K562 (cell line): ENCODE measurements around the gene CNNM3. TPM values are rescaled to one million over a fixed set of nuclear protein-coding genes. Genes with fewer than 3 reads are reported as not detected.

Experiments used
- ATAC-seq: fragments of 200-7000 bp; cut with Tn5 transposase; 3 replicates; pipeline ENCODE4 v1.9.1; 2020; ENCODE audit warnings: moderate library complexity
- BruUV-seq: library from RNA; stranded (reverse); fragments of 400-500 nt; replicated peaks from 2 replicates; lab custom pipeline; 2021; lab: Mats Ljungman, UMichigan
- CTCF ChIA-PET: fragments of 300-600 bp; formaldehyde crosslinking; extraction: SDS; loops from one replicate; lab custom pipeline; 2021; ENCODE audit warnings: low intra/inter-chr PET ratio; lab: Yijun Ruan, JAX
- POLR2A ChIA-PET: fragments of 300-600, 350-650 bp; sonication (Branson Sonifier 250); formaldehyde crosslinking; extraction: SDS; loops from one replicate; lab custom pipeline; 2021; ENCODE audit warnings: antibody characterized with exemption, inconsistent platforms; lab: Yijun Ruan, JAX
- DNase-seq, 4 experiments: peaks; one replicate each; pipeline versions ENCODE4 v3.0.0 to v3.0.0-alpha.2; 2011 to 2018; ENCODE audit warnings: low spot score in 3 of 4, mixed read lengths in 3 of 4; ENCODE audit errors: extremely low read depth in 1 of 4
- FAIRE-seq: peaks from 2 replicates; lab custom pipeline; 2011; peaks lifted over from hg19 to GRCh38; lab: Jason Lieb, UNC
- H2AFZ ChIP-seq: 2 replicates; pipeline ENCODE4 v1.6.0; 2011; ENCODE audit warnings: low read depth, low read length, control low read depth, inconsistent platforms
- H3K27ac ChIP-seq: fragments of 200-600 bp; 3 replicates; pipeline ENCODE4 v1.8.0; 2011; ENCODE audit warnings: low read depth, mild to moderate bottlenecking, control low read depth, inconsistent platforms, low read length, moderate library complexity, mixed read lengths; ENCODE audit errors: extremely low read depth
- H3K27me3 ChIP-seq, 2 experiments: fragments of 300-600 bp in 1 of 2; 2 replicates in 1 of 2; 3 replicates in 1 of 2; pipeline versions ENCODE4 v1.6.0 to v1.8.0; 2011; ENCODE audit warnings: inconsistent platforms in 2 of 2, low read length in 2 of 2, mild to moderate bottlenecking in 1 of 2, mixed read lengths in 1 of 2, moderate library complexity in 1 of 2; ENCODE audit not compliant: control insufficient read depth in 2 of 2, insufficient read depth in 2 of 2
- H3K36me3 ChIP-seq: fragments of 300-600 bp; 3 replicates; pipeline ENCODE4 v1.8.0; 2011; ENCODE audit warnings: mild to moderate bottlenecking, low read length, inconsistent platforms; ENCODE audit not compliant: control insufficient read depth, insufficient read depth
- H3K4me1 ChIP-seq, 2 experiments: fragments of 200-600 bp in 1 of 2; replicated peaks in 1 of 2; 2 replicates in 1 of 2; 3 replicates in 1 of 2; pipeline versions ENCODE4 v1.5.1 to v1.8.0; 2011; ENCODE audit warnings: inconsistent platforms in 2 of 2, low read length in 2 of 2, mild to moderate bottlenecking in 1 of 2, mixed read lengths in 1 of 2, moderate library complexity in 1 of 2; ENCODE audit not compliant: control insufficient read depth in 2 of 2, insufficient read depth in 2 of 2
- H3K4me2 ChIP-seq: 2 replicates; pipeline ENCODE4 v1.6.1; 2011; ENCODE audit warnings: low read length, control low read depth, inconsistent platforms, mixed read lengths; ENCODE audit not compliant: insufficient read depth
- H3K4me3 ChIP-seq: fragments of 200-600 bp; sonication (generic), shearing (Covaris generic); 2 replicates; pipeline ENCODE4 v1.5.1; 2016; ENCODE audit warnings: control low read depth, inconsistent platforms
- H3K79me2 ChIP-seq: fragments of 200-600 bp; 3 replicates; pipeline ENCODE4 v1.8.0; 2011; ENCODE audit warnings: low read length, inconsistent platforms; ENCODE audit not compliant: control insufficient read depth, insufficient read depth
- H3K9ac ChIP-seq, 2 experiments: 2 replicates each; pipeline versions ENCODE4 v1.6.0 to v1.6.1; 2011; ENCODE audit warnings: low read depth in 2 of 2, low read length in 2 of 2, control low read depth in 1 of 2, inconsistent platforms in 1 of 2, mild to moderate bottlenecking in 1 of 2, mixed read lengths in 1 of 2; ENCODE audit not compliant: insufficient read depth in 1 of 2
- H3K9me1 ChIP-seq: one replicate; pipeline ENCODE4 v1.6.0; 2011; ENCODE audit warnings: inconsistent platforms, mild to moderate bottlenecking, low read length, moderate library complexity; ENCODE audit not compliant: control insufficient read depth, insufficient read depth
- H3K9me3 ChIP-seq: replicated peaks from 2 replicates; pipeline ENCODE4 v1.5.1; 2011; ENCODE audit warnings: low read depth, low read length, inconsistent platforms; ENCODE audit not compliant: control insufficient read depth, insufficient read depth
- H4K20me1 ChIP-seq: replicated peaks from 2 replicates; pipeline ENCODE4 v1.6.1; 2011; ENCODE audit warnings: low read length, inconsistent platforms, mixed read lengths; ENCODE audit not compliant: control insufficient read depth, insufficient read depth
- ASH1L ChIP-seq: fragments of 450-650 bp; IDR thresholded peaks from 2 replicates; pipeline ENCODE4 v1.6.1; 2018; ENCODE audit warnings: borderline replicate concordance, mild to moderate bottlenecking, low read depth; ENCODE audit not compliant: partially characterized antibody
- CCNT2 ChIP-seq: IDR thresholded peaks from 2 replicates; pipeline ENCODE4 v1.6.1; 2011; ENCODE audit warnings: borderline replicate concordance, low read depth, mild to moderate bottlenecking, moderate library complexity, mixed read lengths, low read length; ENCODE audit not compliant: insufficient read length; ENCODE audit errors: extremely low read depth
- ESRRA ChIP-seq: fragments of 450-650 bp; IDR thresholded peaks from 2 replicates; pipeline ENCODE4 v1.6.1; 2014; ENCODE audit warnings: low read depth, mild to moderate bottlenecking, moderate library complexity, borderline replicate concordance
- FOXJ3 ChIP-seq: sonication (generic); formaldehyde crosslinking; IDR thresholded peaks from 2 replicates; pipeline ENCODE4 v1.4.0; 2020; ENCODE audit warnings: mild to moderate bottlenecking, missing genetic modification reagents
- GTF2A2 ChIP-seq: IDR thresholded peaks from 2 replicates; pipeline ENCODE4 v1.6.1; 2016; ENCODE audit warnings: mild to moderate bottlenecking, missing genetic modification characterization, missing compliant biosample characterization
- HES1 ChIP-seq: fragments of 450-650 bp; IDR thresholded peaks from 2 replicates; pipeline ENCODE4 v1.6.1; 2016; ENCODE audit warnings: low read depth, mild to moderate bottlenecking, moderate library complexity
- MTF1 ChIP-seq: fragments of 250-450 bp; sonication (Bioruptor Pico); IDR thresholded peaks from 2 replicates; pipeline ENCODE4 v1.9.0; 2021; ENCODE audit warnings: moderate library complexity, mild to moderate bottlenecking, inconsistent platforms, borderline replicate concordance
- POLR2AphosphoS2 ChIP-seq: IDR thresholded peaks from 2 replicates; pipeline ENCODE4 v1.6.1; 2012; ENCODE audit warnings: low read length, improper control_type of control experiment
- PREB ChIP-seq: sonication (generic); formaldehyde crosslinking; IDR thresholded peaks from 2 replicates; pipeline ENCODE4 v1.8.1; 2023; ENCODE audit warnings: mild to moderate bottlenecking, missing genetic modification reagents
- RBFOX2 ChIP-seq: fragments of 200-400 bp; formaldehyde crosslinking; IDR thresholded peaks from 2 replicates; pipeline ENCODE4 v1.6.1; 2017; ENCODE audit warnings: low read depth, mild to moderate bottlenecking, low read length, moderate library complexity
- SNRNP70 ChIP-seq: fragments of 200-400 bp; formaldehyde crosslinking; optimal IDR thresholded peaks from 2 replicates; pipeline ENCODE3; 2017; ENCODE audit warnings: low read depth, low read length
- SPI1 ChIP-seq: IDR thresholded peaks from 2 replicates; pipeline ENCODE4 v1.6.1; 2011; ENCODE audit warnings: low read depth, low read length, control low read depth, borderline replicate concordance
- ZEB2 ChIP-seq: fragments of 450-650 bp; IDR thresholded peaks from 2 replicates; pipeline ENCODE4 v1.6.1; 2016
- ZKSCAN3 ChIP-seq: fragments of 250-450 bp; sonication (Bioruptor Pico); IDR thresholded peaks from 2 replicates; pipeline ENCODE4 v1.4.0; 2020
- ZNF184 ChIP-seq: sonication (generic); formaldehyde crosslinking; IDR thresholded peaks from 2 replicates; pipeline ENCODE4 v1.5.0; 2020; ENCODE audit warnings: missing genetic modification reagents
- ZNF740 ChIP-seq, 3 experiments: fragments of 200-800 bp in 1 of 3; sonication (Bioruptor generic) in 1 of 3; sonication (generic) in 1 of 3; formaldehyde crosslinking in 1 of 3; IDR thresholded peaks; 2 replicates each; pipeline versions ENCODE4 v1.6.1 to v1.8.0; 2016 to 2022; ENCODE audit warnings: mild to moderate bottlenecking in 2 of 3, missing compliant biosample characterization in 2 of 3, missing genetic modification characterization in 2 of 3, missing genetic modification reagents in 1 of 3
- WGBS: fragments of 100-300 bp; shearing (Covaris generic); methylation state at CpG from one replicate; pipeline ENCODE4 v1.1.6; 2016; ENCODE audit warnings: low coverage, mixed read lengths; ENCODE audit not compliant: insufficient coverage; ENCODE audit errors: missing lambda C conversion rate; 5-methylcytosine and 5-hydroxymethylcytosine counted together
- in situ Hi-C: fragments of 300-500 bp; cut with MboI; formaldehyde crosslinking; loops from 4 replicates; pipeline ENCODE4 v1.15.0; 2018; ENCODE audit warnings: inconsistent platforms, mixed read lengths
- intact Hi-C: fragments of 100-400 bp; cut with micrococcal nuclease; formaldehyde crosslinking; loops from 2 replicates; pipeline ENCODE4 v1.14.2; 2022
- polyA plus RNA-seq, 8 experiments: library from polyadenylated mRNA; depleted of rRNA in 4 of 8; stranded (reverse) in 5 of 8; unstranded in 3 of 8; fragments of >200 nt; fragmentation: Nextera tagmentation in 2 of 8; fragmentation: Illumina TruSeq in 1 of 8; extraction: Ambion mirVana in 2 of 8; extraction: Trizol in 1 of 8; gene quantifications; 2 replicates each; pipeline versions ENCODE4 v1.2.1 to v1.2.3, GENCODE V29; 2011 to 2014; ENCODE audit warnings: inconsistent platforms in 1 of 8, missing spikeins in 1 of 8
- total RNA-seq, 7 experiments: library from RNA; depleted of rRNA in 6 of 7; stranded (reverse); fragments of >200 nt in 6 of 7; fragmentation: Illumina TruSeq in 2 of 7; extraction: Trizol in 2 of 7; gene quantifications; 2 replicates each; pipeline versions ENCODE4 v1.2.1 to v1.2.3, GENCODE V29; 2011 to 2021; ENCODE audit warnings: low replicate concordance in 1 of 7

The CNNM3 gene
- total and polyA plus RNA-seq, 9 of the 15 experiments (the other 6 are each of a cell fraction or from before 2014, with no cell fraction given), result 1.4 to 16.9 (median 6.5) TPM

GRCh38 chr2:96873651-96874096 is 57.6 kb downstream of the CNNM3 start (continued):
- TF ChIP-seq PREB (CRISPR knock-in tag) (no peak), ZKSCAN3 (CRISPR knock-in tag) (no peak), FOXJ3 (CRISPR knock-in tag) (no peak)

- H3K27me3 ChIP-seq, result no peaks in the 10 kb centered on the region
- BruUV-seq, result no TSS peak
- ChIA-PET CTCF (no interaction called here), POLR2A (interaction anchor here (0.5 to 11.3 kb wide), 13 partner anchors 10 to 791 kb away, joined by 3 to 112 read pairs (median 5); partner anchors contain the start of gene ANKRD39)
- in situ Hi-C loops (loop anchor here (25.0 kb wide), 1 partner anchor 238 kb away; the partner anchor contains the start of gene ANKRD36), intact Hi-C loops (loop anchor here (5.0 kb wide), 1 partner anchor 78 kb away; no protein-coding TSS in a partner anchor)
- ATAC-seq (peak; percentile 22), DNase-seq (peak in 2 of 4 experiments; percentile 38 to 43), FAIRE-seq (no peak)
- 58% methylated on average over 16 of the region's 18 CpGs for WGBS
- peaks cover 35% of the 10 kb centered on the region for H3K79me2 ChIP-seq
- no peaks in the 10 kb centered on the region for H3K9me3 ChIP-seq
- H2AFZ ChIP-seq, result no peak overlapping the region
- H3K4me3 ChIP-seq, result no peak overlapping the region
- peaks cover 4% of the 10 kb centered on the region for H3K9me1 ChIP-seq
- peak overlapping the region; percentile 72; the same call in 1 of the 2 replicates for H3K4me2 ChIP-seq
- peak overlapping the region; percentile 53; the same call in 2 of the 3 replicates for H3K27ac ChIP-seq
- peak overlapping the region in 1 of 2 experiments; percentile 10; a peak in 1 of 4 replicates for H3K9ac ChIP-seq
- H3K4me1 ChIP-seq, result peaks cover 43 to 91% of the 10 kb centered on the region in 2 experiments
- H3K36me3 ChIP-seq, result peaks cover 15% of the 10 kb centered on the region; the same call in 2 of the 3 replicates
- H4K20me1 ChIP-seq, result no peaks in the 10 kb centered on the region
- TF ChIP-seq ZEB2, result 0 out of 2 replicates have a peak, but pooled peaks have one; percentile 36
- 0 out of 2 replicates have a peak, but pooled peaks have one; percentile 42 for TF ChIP-seq POLR2AphosphoS2
- TF ChIP-seq ESRRA, result peak; percentile 55; the same call in 1 of the 2 replicates
- TF ChIP-seq ZNF740 (CRISPR knock-in tag; IDR thresholded peaks at IDR 0.05), result 0 out of 2 replicates have a peak, but pooled peaks have one; percentile 60
- TF ChIP-seq ZNF740 (tag; IDR thresholded peaks at IDR 0.05), result no peak
- 0 out of 2 replicates have a peak, but pooled peaks have one; percentile 41 for TF ChIP-seq SPI1
- peak; percentile 39 for TF ChIP-seq CCNT2
- TF ChIP-seq HES1, result no peak
- no peak for TF ChIP-seq MTF1
- TF ChIP-seq ASH1L, result no peak
- no peak for TF ChIP-seq GTF2A2 (tag)
- peak; percentile 55 for TF ChIP-seq RBFOX2
- no peak for TF ChIP-seq SNRNP70
- TF ChIP-seq ZNF184, result no peak
These were observed 58.2 kb downstream of the CNNM3 start for GRCh38 chr2:96874198-96874831.
